HEK293 (cell line): ENCODE results near the gene ATP5F1D.

Source experiments
- CTCF ChIP-seq: fragments of 450-650 bp; formaldehyde crosslinking; IDR thresholded peaks from 2 replicates; pipeline ENCODE4 v1.5.1; 2016; ENCODE audit warnings: missing biosample characterization, missing genetic modification characterization
- KLF10 ChIP-seq: fragments of 450-650 bp; IDR thresholded peaks from 2 replicates; pipeline ENCODE4 v1.5.1; 2018; ENCODE audit warnings: missing biosample characterization, mild to moderate bottlenecking, missing genetic modification characterization
- MZF1 ChIP-seq: fragments of 450-650 bp; formaldehyde crosslinking; IDR thresholded peaks from 2 replicates; pipeline ENCODE4 v1.5.1; 2017; ENCODE audit warnings: missing biosample characterization, missing genetic modification characterization, borderline replicate concordance
- REST ChIP-seq: fragments of 450-650 bp; formaldehyde crosslinking; IDR thresholded peaks from 2 replicates; pipeline ENCODE4 v1.5.1; 2016; ENCODE audit warnings: missing biosample characterization, missing genetic modification characterization
- SETDB1 ChIP-seq: IDR thresholded peaks from one replicate; pipeline ENCODE4 v1.6.1; 2017; ENCODE audit warnings: mild to moderate bottlenecking, low read length, moderate library complexity, mixed read lengths; ENCODE audit not compliant: insufficient read length
- SP2 ChIP-seq: fragments of 450-650 bp; formaldehyde crosslinking; IDR thresholded peaks from 2 replicates; pipeline ENCODE4 v1.5.1; 2016; ENCODE audit warnings: missing biosample characterization, missing genetic modification characterization
- TCF7L2 ChIP-seq: IDR thresholded peaks from 2 replicates; pipeline ENCODE4 v1.6.1; 2011; ENCODE audit warnings: low read depth, mild to moderate bottlenecking, inconsistent platforms, low read length, moderate library complexity, borderline replicate concordance
- YY1 ChIP-seq: fragments of 450-650 bp; formaldehyde crosslinking; IDR thresholded peaks from 2 replicates; pipeline ENCODE4 v1.5.1; 2018; ENCODE audit warnings: missing biosample characterization, missing genetic modification characterization
- ZBTB49 ChIP-seq: fragments of 450-650 bp; formaldehyde crosslinking; IDR thresholded peaks from 2 replicates; pipeline ENCODE4 v1.5.1; 2016; ENCODE audit warnings: missing biosample characterization, missing genetic modification characterization, low read depth
- ZFHX2 ChIP-seq: fragments of 450-650 bp; formaldehyde crosslinking; conservative IDR thresholded peaks from 2 replicates; pipeline ENCODE4 v1.5.1; 2016; ENCODE audit warnings: missing biosample characterization, missing genetic modification characterization
- ZNF184 ChIP-seq: fragments of 450-650 bp; IDR thresholded peaks from 2 replicates; pipeline ENCODE4 v1.5.1; 2018; ENCODE audit warnings: missing biosample characterization, mild to moderate bottlenecking, missing genetic modification characterization
- ZNF239 ChIP-seq: fragments of 450-650 bp; formaldehyde crosslinking; IDR thresholded peaks from 2 replicates; pipeline ENCODE4 v1.5.1; 2016; ENCODE audit warnings: missing biosample characterization, missing genetic modification characterization
- ZNF274 ChIP-seq, 2 experiments: fragments of 200-500 bp in 1 of 2; fragments of 450-650 bp in 1 of 2; sonication (Bioruptor generic) in 1 of 2; formaldehyde crosslinking in 1 of 2; IDR thresholded peaks; 2 replicates each; pipeline versions ENCODE4 v1.5.1 to v1.6.1; 2014 to 2016; ENCODE audit warnings: borderline replicate concordance in 1 of 2, inconsistent platforms in 1 of 2, low read length in 1 of 2, missing biosample characterization in 1 of 2, missing genetic modification characterization in 1 of 2
- ZNF362 ChIP-seq: fragments of 450-650 bp; formaldehyde crosslinking; IDR thresholded peaks from 2 replicates; pipeline ENCODE4 v1.5.1; 2016; ENCODE audit warnings: missing biosample characterization, missing genetic modification characterization

- no peak for TF ChIP-seq CTCF (tag by site-specific recombination)
- no peak for TF ChIP-seq ZNF362 (tag by site-specific recombination)
- TF ChIP-seq MZF1 (tag by site-specific recombination) = no peak
- TF ChIP-seq SP2 (tag by site-specific recombination) = no peak
- TF ChIP-seq ZFHX2 (tag by site-specific recombination) = peak; percentile 63
- no peak for TF ChIP-seq REST (tag by site-specific recombination)
- no peak for TF ChIP-seq ZNF274 (IDR thresholded peaks at IDR 0.05; ENCODE audit: low read length)
- no peak for TF ChIP-seq ZNF274 (tag by site-specific recombination; IDR thresholded peaks at IDR 0.05; ENCODE audit: borderline replicate concordance)
- no peak for TF ChIP-seq ZBTB49 (tag by site-specific recombination)
- TF ChIP-seq KLF10 (tag by site-specific recombination) = no peak
- TF ChIP-seq SETDB1 = no peak
- no peak for TF ChIP-seq YY1
- no peak for TF ChIP-seq ZNF184 (tag by site-specific recombination)
- TF ChIP-seq TCF7L2 = no peak
- TF ChIP-seq ZNF239 (tag by site-specific recombination) = no peak
Measured at GRCh38 chr19:1268226-1269064, 26.9 kb downstream of the ATP5F1D start.
